CD14-positive monocyte (primary cell): ENCODE measurements around the gene LRP1. TPM values are rescaled to one million over a fixed set of nuclear protein-coding genes. Genes with fewer than 3 reads are reported as not detected.

ENCODE experiments used
- DNase-seq, 3 donors: peaks; one replicate each; pipeline ENCODE4 v3.0.0-alpha.2; 2011 to 2022
- H2AFZ ChIP-seq: 2 replicates; pipeline ENCODE4 v1.6.0; 2012; ENCODE audit warnings: mild to moderate bottlenecking, low read depth, low read length, inconsistent platforms; ENCODE audit not compliant: insufficient read depth, poor library complexity, severe bottlenecking
- H3K27ac ChIP-seq, 2 donors: 1 replicate in 1 of 2; 2 replicates in 1 of 2; pipeline ENCODE4 v1.5.1; 2012 to 2013; ENCODE audit warnings: low read length in 2 of 2, control low read depth in 1 of 2, inconsistent platforms in 1 of 2, low read depth in 1 of 2, mild to moderate bottlenecking in 1 of 2
- H3K27me3 ChIP-seq, 2 donors: one replicate each; pipeline versions ENCODE4 v1.6.0 to v1.6.1; 2011 to 2013; ENCODE audit warnings: low read length in 2 of 2; ENCODE audit not compliant: control insufficient read depth in 2 of 2, insufficient read depth in 2 of 2
- H3K36me3 ChIP-seq, 2 donors: replicated peaks in 1 of 2; 1 replicate in 1 of 2; 2 replicates in 1 of 2; pipeline versions ENCODE4 v1.5.1 to v1.6.1; 2012 to 2013; ENCODE audit warnings: low read length in 2 of 2, control low read depth in 1 of 2, inconsistent platforms in 1 of 2, mild to moderate bottlenecking in 1 of 2; ENCODE audit not compliant: insufficient read depth in 2 of 2, control insufficient read depth in 1 of 2
- H3K4me1 ChIP-seq, 2 donors: 1 replicate in 1 of 2; 2 replicates in 1 of 2; pipeline versions ENCODE4 v1.5.1 to v1.6.1; 2012 to 2013; ENCODE audit warnings: low read length in 2 of 2, control low read depth in 1 of 2, inconsistent platforms in 1 of 2, mild to moderate bottlenecking in 1 of 2, moderate library complexity in 1 of 2; ENCODE audit not compliant: insufficient read depth in 2 of 2, control insufficient read depth in 1 of 2
- H3K4me2 ChIP-seq: replicated peaks from 2 replicates; pipeline ENCODE3; 2012; ENCODE audit warnings: low read length, moderate library complexity, mild to moderate bottlenecking; ENCODE audit not compliant: poor library complexity, severe bottlenecking; ENCODE audit errors: extremely low read depth
- H3K4me3 ChIP-seq, 3 experiments: fragments of 200-600 bp in 1 of 3; sonication (generic) in 1 of 3; replicated peaks in 1 of 3; 1 replicate in 2 of 3; 2 replicates in 1 of 3; pipeline ENCODE4 v1.5.1; 2011 to 2013; ENCODE audit warnings: low read length in 3 of 3, mild to moderate bottlenecking in 3 of 3, control low read depth in 2 of 3, low read depth in 2 of 3, inconsistent platforms in 1 of 3, moderate library complexity in 1 of 3
- H3K79me2 ChIP-seq: 2 replicates; pipeline ENCODE4 v1.6.0; 2012; ENCODE audit warnings: mild to moderate bottlenecking, control low read depth, inconsistent platforms, low read length, moderate library complexity; ENCODE audit not compliant: insufficient read depth
- H3K9ac ChIP-seq: 2 replicates; pipeline ENCODE4 v1.6.0; 2017; ENCODE audit warnings: low read length, mild to moderate bottlenecking; ENCODE audit not compliant: insufficient read depth, poor library complexity, severe bottlenecking
- H3K9me3 ChIP-seq, 2 donors: replicated peaks in 1 of 2; 1 replicate in 1 of 2; 2 replicates in 1 of 2; pipeline versions ENCODE4 v1.5.1 to v1.6.1; 2012 to 2013; ENCODE audit warnings: low read length in 2 of 2, control low read depth in 1 of 2; ENCODE audit not compliant: control insufficient read depth in 1 of 2, insufficient read depth in 1 of 2
- H4K20me1 ChIP-seq: 2 replicates; pipeline ENCODE4 v1.6.0; 2012; ENCODE audit warnings: mild to moderate bottlenecking, low read length, control low read depth, moderate library complexity; ENCODE audit not compliant: insufficient read depth
- H3K27ac Mint-ChIP-seq, 7 donors: one replicate each; pipeline ENCODE4 v1.8.0; 2020; ENCODE audit warnings: mild to moderate bottlenecking in 7 of 7, mixed read lengths in 7 of 7, moderate library complexity in 6 of 7, inconsistent platforms in 2 of 7
- H3K27me3 Mint-ChIP-seq, 3 donors: one replicate each; pipeline ENCODE4 v1.8.0; 2021 to 2022; ENCODE audit warnings: low read depth in 3 of 3, mild to moderate bottlenecking in 3 of 3, mixed read lengths in 3 of 3, moderate library complexity in 3 of 3, inconsistent platforms in 1 of 3
- H3K36me3 Mint-ChIP-seq, 2 donors: one replicate each; pipeline ENCODE4 v1.8.0; 2020; ENCODE audit warnings: mixed read lengths in 2 of 2, inconsistent platforms in 1 of 2, mild to moderate bottlenecking in 1 of 2
- H3K4me1 Mint-ChIP-seq: one replicate; pipeline ENCODE4 v1.8.0; 2020; ENCODE audit warnings: mild to moderate bottlenecking, mixed read lengths
- H3K4me3 Mint-ChIP-seq, 2 donors: one replicate each; pipeline ENCODE4 v1.8.0; 2020; ENCODE audit warnings: mild to moderate bottlenecking in 2 of 2, mixed read lengths in 2 of 2, moderate library complexity in 1 of 2
- H3K9me3 Mint-ChIP-seq, 7 donors: one replicate each; pipeline ENCODE4 v1.8.0; 2020 to 2022; ENCODE audit warnings: mixed read lengths in 7 of 7, mild to moderate bottlenecking in 6 of 7, moderate library complexity in 6 of 7, inconsistent platforms in 2 of 7
- CTCF ChIP-seq: fragments of 200-600 bp; IDR thresholded peaks from one replicate; pipeline ENCODE4 v1.8.0; 2022; ENCODE audit warnings: antibody characterized with exemption, mild to moderate bottlenecking
- WGBS: methylation state at CpG from one replicate; pipeline ENCODE4 v1.1.5; 2013; ENCODE audit warnings: missing lambda C conversion rate; ENCODE audit not compliant: insufficient coverage; 5-methylcytosine and 5-hydroxymethylcytosine counted together
- intact Hi-C, 2 donors: fragments of 100-400 bp; cut with micrococcal nuclease; formaldehyde crosslinking; loops; one replicate each; pipeline versions ENCODE4 v1.15.0 to v1.15.1; 2023
- polyA plus RNA-seq, 3 donors: library from polyadenylated mRNA; depleted of rRNA in 1 of 3; unstranded in 2 of 3; stranded (reverse) in 1 of 3; fragments of 300-500 nt in 2 of 3; fragments of >200 nt in 1 of 3; fragmentation: Illumina TruSeq in 2 of 3; gene quantifications; 1 replicate in 2 of 3; 2 replicates in 1 of 3; pipeline ENCODE4 v1.2.3, GENCODE V29; 2012 to 2021

The LRP1 gene
- polyA plus RNA-seq, 3 donors = 5.5 to 246 (median 10.5) TPM

- no peaks in the 10 kb centered on the region for H3K27me3 ChIP-seq
- peak overlapping the region; percentile 88 to 96 for H3K27ac ChIP-seq
- H2AFZ ChIP-seq = peak overlapping the region; percentile 76
- Mint-ChIP-seq H3K4me1 (peaks cover 44% of the 10 kb centered on the region), H3K9me3 (peaks cover 0 to 2% (median 0%) of the 10 kb centered on the region in 7 donors), H3K4me3 (peak overlapping the region; percentile 82 to 90), H3K27me3 (peaks cover 0 to 12% (median 10%) of the 10 kb centered on the region in 3 donors), H3K27ac (peak overlapping the region; percentile 94 to 98 (median 97)), H3K36me3 (peaks cover 17 to 18% of the 10 kb centered on the region in 2 donors)
- H3K9ac ChIP-seq = peak overlapping the region; percentile 77
- H3K9me3 ChIP-seq = no peaks in the 10 kb centered on the region
- no peaks in the 10 kb centered on the region for H3K79me2 ChIP-seq
- H3K4me2 ChIP-seq = peak overlapping the region; percentile 82
- DNase-seq = peak; percentile 79 to 91 (median 84)
- TF ChIP-seq CTCF = no peak
- H3K36me3 ChIP-seq = peaks cover 8% of the 10 kb centered on the region in 2 donors
- peaks cover 43 to 51% of the 10 kb centered on the region in 2 donors for H3K4me1 ChIP-seq
- intact Hi-C loops = no loop called here
- 0% methylated on average over 24 of the region's 37 CpGs for WGBS
- peak overlapping the region; percentile 71 to 90 (median 86) for H3K4me3 ChIP-seq
- H4K20me1 ChIP-seq = peaks cover 24% of the 10 kb centered on the region
These were observed 40.5 kb upstream of the LRP1 start for GRCh38 chr12:57087691-57088353.

GRCh38 chr12:57088354-57089270, 39.7 kb upstream of the LRP1 start, which contains the start of gene NAB2:
TSS of gene NAB2 (plus strand) at chr12:57089114. CDS start at chr12:57089272, 158 bp downstream.
- Histone ChIP-seq H3K36me3 (peaks cover 8 to 10% of the 10 kb centered on the region in 2 donors), H3K4me1 (peaks cover 48 to 55% of the 10 kb centered on the region in 2 donors), H3K27ac (peak within 1 kb of the TSS; percentile 88 to 96), H3K4me3 (peak within 1 kb of the TSS; percentile 77 to 90 (median 86)), H3K9me3 (no peaks in the 10 kb centered on the region), H3K27me3 (no peaks in the 10 kb centered on the region), H3K4me2 (peak within 1 kb of the TSS; percentile 97), H3K79me2 (no peaks in the 10 kb centered on the region), H2AFZ (peak within 1 kb of the TSS; percentile 76), H3K9ac (peak within 1 kb of the TSS; percentile 77), H4K20me1 (peaks cover 32% of the 10 kb centered on the region)
- no peak for TF ChIP-seq CTCF
- Mint-ChIP-seq H3K4me1 (peaks cover 47% of the 10 kb centered on the region), H3K4me3 (peak within 1 kb of the TSS; percentile 90 to 93), H3K27me3 (peaks cover 0 to 12% (median 10%) of the 10 kb centered on the region in 3 donors), H3K27ac (peak within 1 kb of the TSS; percentile 94 to 98 (median 97)), H3K9me3 (peaks cover 0 to 2% (median 0%) of the 10 kb centered on the region in 7 donors), H3K36me3 (peaks cover 19 to 20% of the 10 kb centered on the region in 2 donors)
- under 1% methylated on average over 65 of the region's 91 CpGs for WGBS
- intact Hi-C loops = no loop called here
- peak; percentile 94 to 96 (median 95) for DNase-seq
